WTC11 (cell line): ENCODE data around the gene PER3.

Experiments used
- CBFB ChIP-seq: sonication (generic); formaldehyde crosslinking; IDR thresholded peaks from 2 replicates; pipeline ENCODE4 v1.8.1; 2022; ENCODE audit warnings: mild to moderate bottlenecking, low read depth, missing genetic modification reagents
- CREB1 ChIP-seq: sonication (generic); formaldehyde crosslinking; IDR thresholded peaks from 2 replicates; pipeline ENCODE4 v1.8.0; 2023; ENCODE audit warnings: mild to moderate bottlenecking, missing genetic modification reagents
- CREM ChIP-seq: sonication (generic); formaldehyde crosslinking; IDR thresholded peaks from 2 replicates; pipeline ENCODE4 v1.8.1; 2022; ENCODE audit warnings: mild to moderate bottlenecking, missing genetic modification reagents, moderate library complexity
- FOXP1 ChIP-seq: sonication (generic); formaldehyde crosslinking; IDR thresholded peaks from 2 replicates; pipeline ENCODE4 v1.8.0; 2022; ENCODE audit warnings: missing genetic modification reagents, mild to moderate bottlenecking, moderate library complexity, borderline replicate concordance
- JUN ChIP-seq: sonication (generic); formaldehyde crosslinking; IDR thresholded peaks from 2 replicates; pipeline ENCODE4 v1.8.0; 2023; ENCODE audit warnings: mild to moderate bottlenecking, missing genetic modification reagents
- NR3C1 ChIP-seq: sonication (generic); formaldehyde crosslinking; conservative IDR thresholded peaks from 2 replicates; pipeline ENCODE4 v1.8.1; 2023; ENCODE audit warnings: low read depth, mild to moderate bottlenecking, missing genetic modification reagents
- ZNF232 ChIP-seq: sonication (generic); formaldehyde crosslinking; IDR thresholded peaks from 2 replicates; pipeline ENCODE4 v1.8.0; 2022; ENCODE audit warnings: mild to moderate bottlenecking, missing genetic modification reagents
- TF ChIP-seq, protein P1 (sequence below): fragments of 200-600 bp; IDR thresholded peaks from 2 replicates; pipeline ENCODE4 v1.8.0; 2022; ENCODE audit warnings: antibody characterized with exemption
- TF ChIP-seq, protein P2 (sequence below): fragments of 250-450 bp; sonication (Bioruptor Pico); IDR thresholded peaks from 2 replicates; pipeline ENCODE4 v1.9.0; 2021; ENCODE audit warnings: mild to moderate bottlenecking
- TF ChIP-seq, protein P3 (sequence below): sonication (generic); formaldehyde crosslinking; IDR thresholded peaks from 2 replicates; pipeline ENCODE4 v1.8.1; 2022; ENCODE audit warnings: mild to moderate bottlenecking, missing genetic modification reagents, moderate library complexity, borderline replicate concordance
- TF ChIP-seq, protein P4 (sequence below): sonication (generic); formaldehyde crosslinking; IDR thresholded peaks from 2 replicates; pipeline ENCODE4 v1.8.1; 2023; ENCODE audit warnings: mild to moderate bottlenecking, missing genetic modification reagents

DNA sequence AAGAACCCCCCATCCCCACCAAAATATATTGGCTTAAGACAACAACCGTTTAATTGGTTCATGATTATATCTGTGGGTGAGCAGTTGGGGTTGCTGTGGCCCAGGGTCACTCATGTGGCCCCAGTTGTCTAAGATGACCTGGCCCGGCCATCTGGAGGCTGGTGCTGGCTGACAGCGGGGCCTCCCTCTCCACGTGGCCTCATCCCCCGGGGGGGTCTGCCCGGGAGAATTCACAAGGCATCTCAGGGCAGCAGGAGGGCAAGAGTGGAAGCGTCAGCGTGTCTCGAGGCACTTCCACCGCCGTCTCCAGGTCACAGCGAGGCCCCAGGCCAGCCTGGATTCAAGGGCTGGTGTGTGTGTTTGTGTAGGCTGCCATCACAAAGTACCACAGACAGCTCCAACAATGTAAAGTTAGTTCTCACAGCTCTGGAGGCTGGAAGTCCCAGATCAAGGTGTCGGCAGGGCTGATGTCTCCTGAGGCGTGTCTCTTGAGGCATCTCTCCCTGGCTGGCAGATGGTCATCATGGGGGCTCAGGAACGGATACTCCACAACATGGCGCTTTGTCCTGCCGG is 79.8 kb downstream of the PER3 start:
- TF ChIP-seq CBFB (CRISPR knock-in tag) = no peak
- TF ChIP-seq, protein P1, sequence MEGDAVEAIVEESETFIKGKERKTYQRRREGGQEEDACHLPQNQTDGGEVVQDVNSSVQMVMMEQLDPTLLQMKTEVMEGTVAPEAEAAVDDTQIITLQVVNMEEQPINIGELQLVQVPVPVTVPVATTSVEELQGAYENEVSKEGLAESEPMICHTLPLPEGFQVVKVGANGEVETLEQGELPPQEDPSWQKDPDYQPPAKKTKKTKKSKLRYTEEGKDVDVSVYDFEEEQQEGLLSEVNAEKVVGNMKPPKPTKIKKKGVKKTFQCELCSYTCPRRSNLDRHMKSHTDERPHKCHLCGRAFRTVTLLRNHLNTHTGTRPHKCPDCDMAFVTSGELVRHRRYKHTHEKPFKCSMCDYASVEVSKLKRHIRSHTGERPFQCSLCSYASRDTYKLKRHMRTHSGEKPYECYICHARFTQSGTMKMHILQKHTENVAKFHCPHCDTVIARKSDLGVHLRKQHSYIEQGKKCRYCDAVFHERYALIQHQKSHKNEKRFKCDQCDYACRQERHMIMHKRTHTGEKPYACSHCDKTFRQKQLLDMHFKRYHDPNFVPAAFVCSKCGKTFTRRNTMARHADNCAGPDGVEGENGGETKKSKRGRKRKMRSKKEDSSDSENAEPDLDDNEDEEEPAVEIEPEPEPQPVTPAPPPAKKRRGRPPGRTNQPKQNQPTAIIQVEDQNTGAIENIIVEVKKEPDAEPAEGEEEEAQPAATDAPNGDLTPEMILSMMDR = no peak
- TF ChIP-seq FOXP1 (CRISPR knock-in tag) = no peak
- TF ChIP-seq ZNF232 (CRISPR knock-in tag) = no peak
- no peak for TF ChIP-seq CREM (CRISPR knock-in tag)
- no peak for TF ChIP-seq NR3C1 (CRISPR knock-in tag)
- TF ChIP-seq, protein P2, sequence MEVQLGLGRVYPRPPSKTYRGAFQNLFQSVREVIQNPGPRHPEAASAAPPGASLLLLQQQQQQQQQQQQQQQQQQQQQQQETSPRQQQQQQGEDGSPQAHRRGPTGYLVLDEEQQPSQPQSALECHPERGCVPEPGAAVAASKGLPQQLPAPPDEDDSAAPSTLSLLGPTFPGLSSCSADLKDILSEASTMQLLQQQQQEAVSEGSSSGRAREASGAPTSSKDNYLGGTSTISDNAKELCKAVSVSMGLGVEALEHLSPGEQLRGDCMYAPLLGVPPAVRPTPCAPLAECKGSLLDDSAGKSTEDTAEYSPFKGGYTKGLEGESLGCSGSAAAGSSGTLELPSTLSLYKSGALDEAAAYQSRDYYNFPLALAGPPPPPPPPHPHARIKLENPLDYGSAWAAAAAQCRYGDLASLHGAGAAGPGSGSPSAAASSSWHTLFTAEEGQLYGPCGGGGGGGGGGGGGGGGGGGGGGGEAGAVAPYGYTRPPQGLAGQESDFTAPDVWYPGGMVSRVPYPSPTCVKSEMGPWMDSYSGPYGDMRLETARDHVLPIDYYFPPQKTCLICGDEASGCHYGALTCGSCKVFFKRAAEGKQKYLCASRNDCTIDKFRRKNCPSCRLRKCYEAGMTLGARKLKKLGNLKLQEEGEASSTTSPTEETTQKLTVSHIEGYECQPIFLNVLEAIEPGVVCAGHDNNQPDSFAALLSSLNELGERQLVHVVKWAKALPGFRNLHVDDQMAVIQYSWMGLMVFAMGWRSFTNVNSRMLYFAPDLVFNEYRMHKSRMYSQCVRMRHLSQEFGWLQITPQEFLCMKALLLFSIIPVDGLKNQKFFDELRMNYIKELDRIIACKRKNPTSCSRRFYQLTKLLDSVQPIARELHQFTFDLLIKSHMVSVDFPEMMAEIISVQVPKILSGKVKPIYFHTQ (CRISPR knock-in tag) = no peak
- TF ChIP-seq, protein P3, sequence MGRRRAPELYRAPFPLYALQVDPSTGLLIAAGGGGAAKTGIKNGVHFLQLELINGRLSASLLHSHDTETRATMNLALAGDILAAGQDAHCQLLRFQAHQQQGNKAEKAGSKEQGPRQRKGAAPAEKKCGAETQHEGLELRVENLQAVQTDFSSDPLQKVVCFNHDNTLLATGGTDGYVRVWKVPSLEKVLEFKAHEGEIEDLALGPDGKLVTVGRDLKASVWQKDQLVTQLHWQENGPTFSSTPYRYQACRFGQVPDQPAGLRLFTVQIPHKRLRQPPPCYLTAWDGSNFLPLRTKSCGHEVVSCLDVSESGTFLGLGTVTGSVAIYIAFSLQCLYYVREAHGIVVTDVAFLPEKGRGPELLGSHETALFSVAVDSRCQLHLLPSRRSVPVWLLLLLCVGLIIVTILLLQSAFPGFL = no peak
- no peak for TF ChIP-seq CREB1
- no peak for TF ChIP-seq JUN (CRISPR knock-in tag)
- TF ChIP-seq, protein P4, sequence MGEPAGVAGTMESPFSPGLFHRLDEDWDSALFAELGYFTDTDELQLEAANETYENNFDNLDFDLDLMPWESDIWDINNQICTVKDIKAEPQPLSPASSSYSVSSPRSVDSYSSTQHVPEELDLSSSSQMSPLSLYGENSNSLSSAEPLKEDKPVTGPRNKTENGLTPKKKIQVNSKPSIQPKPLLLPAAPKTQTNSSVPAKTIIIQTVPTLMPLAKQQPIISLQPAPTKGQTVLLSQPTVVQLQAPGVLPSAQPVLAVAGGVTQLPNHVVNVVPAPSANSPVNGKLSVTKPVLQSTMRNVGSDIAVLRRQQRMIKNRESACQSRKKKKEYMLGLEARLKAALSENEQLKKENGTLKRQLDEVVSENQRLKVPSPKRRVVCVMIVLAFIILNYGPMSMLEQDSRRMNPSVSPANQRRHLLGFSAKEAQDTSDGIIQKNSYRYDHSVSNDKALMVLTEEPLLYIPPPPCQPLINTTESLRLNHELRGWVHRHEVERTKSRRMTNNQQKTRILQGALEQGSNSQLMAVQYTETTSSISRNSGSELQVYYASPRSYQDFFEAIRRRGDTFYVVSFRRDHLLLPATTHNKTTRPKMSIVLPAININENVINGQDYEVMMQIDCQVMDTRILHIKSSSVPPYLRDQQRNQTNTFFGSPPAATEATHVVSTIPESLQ (CRISPR knock-in tag) = no peak
